Stimulated activated naive CD4-positive, alpha-beta T cell treated with Interleukin-2 at 50 U/mL for 16 hours (primary cell): Measurements from ENCODE around the gene ASCC1.
"Not testable (repeated sequence)": the region's sequence is repeated elsewhere in the genome, so short reads cannot be mapped to it uniquely, and the experiment has no call there.

Experiments used
- DNase-seq: peaks from one replicate; lab custom pipeline; 2025; lab: John Stamatoyannopoulos, UW

The ASCC1 gene

DNA sequence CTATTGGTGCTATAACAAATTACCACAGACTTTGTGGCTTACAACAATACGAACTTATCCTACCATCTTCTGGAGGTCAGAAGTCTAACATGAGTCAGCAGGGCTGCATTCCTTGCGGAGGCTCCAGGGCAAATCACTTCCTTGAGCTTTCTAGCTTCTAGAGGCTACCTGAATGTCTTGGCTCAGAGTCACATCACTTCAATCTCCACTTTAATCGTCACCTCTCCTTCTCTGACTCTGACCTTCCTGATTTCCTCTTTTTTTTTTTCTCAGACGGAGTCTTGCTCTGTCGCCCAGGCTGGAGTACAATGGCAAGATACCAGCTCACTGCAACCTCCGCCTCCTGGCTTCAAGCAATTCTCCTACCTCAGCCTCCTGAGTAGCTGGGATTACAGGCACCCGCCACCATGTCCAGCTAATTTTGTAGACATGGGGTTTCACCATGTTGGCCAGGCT, 44.9 kb downstream of the ASCC1 start:
- no peak for DNase-seq

DNA sequence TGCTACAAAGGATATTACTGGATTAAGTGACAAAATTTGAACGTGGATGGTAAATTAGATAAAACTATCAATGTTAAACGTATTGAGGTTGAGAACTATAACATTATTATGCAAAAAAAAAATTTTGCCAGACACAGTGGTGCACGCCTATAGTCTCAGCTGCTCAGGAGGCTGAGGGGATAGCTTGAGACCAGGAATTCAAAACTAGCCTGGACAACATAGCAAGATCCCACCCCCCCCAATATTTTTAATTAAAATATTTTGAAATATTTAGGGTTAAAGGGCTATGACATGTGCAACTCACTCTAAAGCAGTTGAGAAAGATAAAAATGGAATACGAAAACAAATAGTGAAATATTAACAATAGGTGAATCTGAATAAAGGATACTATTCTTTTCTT, 45.3 kb downstream of the ASCC1 start:
- no peak for DNase-seq

DNA sequence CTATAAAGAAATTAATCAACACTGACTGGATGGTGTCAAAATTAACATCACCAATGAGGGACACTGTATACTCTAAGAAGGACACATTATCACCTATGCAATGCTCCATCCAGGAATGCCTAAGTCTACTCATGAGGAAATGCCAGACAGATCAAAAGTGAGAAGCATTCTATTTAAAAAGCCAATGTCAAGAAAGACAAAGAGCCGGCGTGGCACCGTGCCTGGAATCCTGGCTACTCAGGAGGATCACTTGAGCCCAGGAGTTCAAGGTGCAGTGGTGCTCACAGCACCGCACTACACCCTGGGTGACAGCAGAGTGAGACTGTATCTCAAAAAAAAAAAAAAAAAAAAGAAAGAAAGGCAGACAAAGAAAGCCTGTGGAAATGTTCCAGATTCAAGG, 45.8 kb downstream of the ASCC1 start:
- no peak for DNase-seq

- no peak for DNase-seq
These were observed 49.0 kb downstream of the ASCC1 start for GRCh38 chr10:72167118-72167517.

- no peak for DNase-seq
These were observed 51.5 kb downstream of the ASCC1 start for GRCh38 chr10:72164617-72165016.

DNA sequence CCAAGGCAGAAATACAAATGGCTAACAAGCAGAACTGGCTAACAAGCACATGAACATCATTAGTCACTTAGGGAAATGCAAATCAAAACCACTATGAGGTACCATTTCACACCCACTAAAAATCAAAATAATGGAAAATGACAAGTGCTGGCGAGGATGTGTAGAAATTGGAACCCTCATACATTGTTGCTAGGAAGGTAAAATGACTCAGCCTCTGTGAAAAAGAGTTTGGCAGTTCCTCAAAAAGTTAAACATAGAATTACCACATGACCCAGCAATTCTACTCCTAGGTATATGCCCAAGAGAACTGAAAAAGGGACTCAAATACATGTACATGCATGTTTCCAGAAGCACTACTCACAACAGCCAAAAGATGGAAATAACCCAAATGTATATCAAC, 53.1 kb downstream of the ASCC1 start:
- DNase-seq, result no peak

DNA sequence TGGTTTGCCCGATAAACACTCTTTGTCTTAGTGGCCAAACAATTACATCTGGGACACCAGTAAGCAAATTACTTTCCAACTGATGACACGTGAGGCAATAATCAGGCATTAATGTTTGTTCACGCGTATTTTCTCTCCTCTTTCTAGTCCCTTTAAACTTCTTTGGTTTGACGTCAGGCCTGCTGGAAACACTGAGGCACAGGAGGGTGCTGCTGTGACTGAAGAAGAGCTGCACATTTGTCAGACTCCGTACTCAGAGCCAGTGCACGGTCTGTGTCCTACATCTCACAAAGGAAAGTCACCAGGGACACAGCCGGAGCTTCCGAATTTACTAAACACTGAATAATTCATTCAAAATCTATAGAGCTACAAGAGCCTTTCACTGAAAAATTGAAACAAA, 57.9 kb downstream of the ASCC1 start:
- no peak for DNase-seq

DNA sequence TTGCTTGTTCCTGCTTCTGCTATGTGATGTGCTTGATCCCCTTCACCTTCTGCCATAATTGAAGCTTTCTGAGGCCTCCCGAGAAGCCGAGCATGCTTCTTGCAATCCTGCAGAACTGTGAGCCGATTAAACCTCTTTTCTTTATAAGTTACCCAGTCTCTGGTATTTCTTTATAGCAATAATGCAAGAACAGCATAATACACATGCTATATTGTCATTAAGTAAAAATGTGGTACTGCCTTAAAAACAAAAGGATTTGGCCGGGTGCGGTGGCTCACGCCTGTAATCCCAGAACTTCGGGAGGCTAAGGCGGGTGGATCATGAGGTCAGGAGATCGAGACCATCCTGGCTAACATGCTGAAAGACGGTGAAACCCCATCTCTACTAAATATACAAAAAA, 59.9 kb downstream of the ASCC1 start:
- DNase-seq, result no peak

GRCh38 chr10:72152286-72152685, 63.8 kb downstream of the ASCC1 start:
- DNase-seq, result no peak

DNA sequence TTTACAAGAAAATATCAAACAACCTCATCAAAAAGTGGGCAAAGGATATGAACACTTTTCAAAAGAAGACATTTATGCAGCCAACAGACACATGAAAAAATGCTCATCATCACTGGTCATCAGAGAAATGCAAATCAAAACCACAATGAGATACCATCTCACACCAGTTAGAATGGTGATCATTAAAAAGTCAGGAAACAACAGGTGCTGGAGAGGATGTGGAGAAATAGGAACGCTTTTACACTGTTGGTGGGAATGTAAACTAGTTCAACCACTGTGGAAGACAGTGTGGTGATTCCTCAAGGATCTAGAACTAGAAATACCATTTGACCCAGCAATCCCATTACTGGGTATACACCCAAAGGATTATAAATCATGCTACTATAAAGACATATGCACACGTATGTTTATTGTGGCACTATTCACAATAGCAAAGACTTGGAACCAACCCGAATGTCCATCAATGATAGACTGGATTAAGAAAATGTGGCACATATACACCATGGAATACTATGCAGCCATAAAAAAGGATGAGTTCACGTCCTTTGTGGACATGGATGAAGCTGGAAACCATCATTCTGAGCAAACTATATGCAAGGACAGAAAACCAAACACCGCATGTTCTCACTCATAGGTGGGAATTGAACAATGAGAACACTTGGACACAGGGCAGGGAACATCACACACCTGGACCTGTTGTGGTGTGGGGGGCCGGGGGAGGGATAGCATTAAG, 65.2 kb downstream of the ASCC1 start:
- not testable (repeated sequence) for DNase-seq

DNA sequence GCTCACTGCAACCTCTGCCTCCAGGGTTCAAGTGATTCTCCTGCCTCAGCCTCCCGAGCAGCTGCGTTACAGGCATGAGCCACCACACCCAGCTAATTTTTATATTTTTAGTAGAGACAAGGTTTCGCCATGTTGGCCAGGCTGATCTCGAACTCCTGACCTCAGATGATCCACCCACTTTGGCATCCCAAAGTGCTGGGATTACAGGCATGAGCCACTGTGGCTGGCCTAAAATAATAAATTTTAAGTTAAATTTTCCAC, 68.8 kb downstream of the ASCC1 start:
- not testable (repeated sequence) for DNase-seq

DNA sequence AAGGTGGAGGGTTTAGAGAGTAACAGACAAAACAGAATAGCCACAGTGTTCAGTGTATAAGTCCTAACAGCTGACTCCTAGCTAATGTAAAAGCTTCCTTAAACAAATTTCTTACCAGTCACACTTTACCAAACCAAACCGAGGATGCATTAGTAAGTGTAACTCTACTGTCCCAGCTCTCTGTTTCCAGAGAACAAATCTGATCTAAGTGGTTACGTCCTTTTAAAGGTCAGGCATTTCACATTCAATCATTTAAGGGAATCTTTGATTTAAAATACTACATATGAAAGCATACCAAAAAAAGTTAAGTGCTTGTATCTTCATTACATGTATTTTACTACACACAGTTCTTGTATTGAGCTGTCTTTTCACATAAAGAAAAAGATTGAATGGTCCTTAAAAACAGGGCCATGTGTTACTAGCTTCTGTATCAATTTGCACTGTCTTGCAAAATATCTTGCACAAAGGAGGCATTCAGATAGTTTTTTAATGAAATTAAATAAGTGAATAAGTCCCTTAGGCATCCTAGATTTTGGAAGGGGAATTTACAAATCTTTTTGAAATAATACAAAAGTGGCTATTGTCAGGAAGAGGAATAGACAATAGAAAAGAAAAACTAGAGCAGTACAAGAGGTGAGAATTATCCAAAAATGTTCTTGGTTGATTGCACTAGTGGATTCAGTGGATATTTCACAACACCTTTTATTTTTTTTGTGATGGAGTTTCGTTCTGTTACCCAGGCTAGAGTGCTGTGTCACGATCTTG, 69.3 kb downstream of the ASCC1 start:
- no peak for DNase-seq

DNA sequence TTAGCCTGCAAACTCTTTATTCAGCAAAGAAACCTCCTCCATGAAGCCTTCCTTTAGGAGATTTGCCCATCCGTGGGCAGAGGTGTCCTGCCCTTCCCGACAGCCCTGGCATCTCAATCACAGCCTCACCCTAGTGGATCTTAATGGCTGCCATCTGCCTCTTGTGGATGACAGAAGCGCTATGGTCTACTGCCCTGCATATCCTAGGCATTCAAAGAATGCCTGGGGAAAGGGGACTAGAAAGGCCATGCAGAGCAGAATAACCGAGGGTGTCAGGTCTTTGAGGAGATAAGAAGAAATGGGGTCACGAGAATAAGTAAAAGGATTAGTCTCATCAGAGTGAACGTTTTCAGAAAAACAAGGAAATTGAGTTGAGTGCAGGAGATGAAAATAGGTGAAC, 70.0 kb downstream of the ASCC1 start:
- no peak for DNase-seq

DNA sequence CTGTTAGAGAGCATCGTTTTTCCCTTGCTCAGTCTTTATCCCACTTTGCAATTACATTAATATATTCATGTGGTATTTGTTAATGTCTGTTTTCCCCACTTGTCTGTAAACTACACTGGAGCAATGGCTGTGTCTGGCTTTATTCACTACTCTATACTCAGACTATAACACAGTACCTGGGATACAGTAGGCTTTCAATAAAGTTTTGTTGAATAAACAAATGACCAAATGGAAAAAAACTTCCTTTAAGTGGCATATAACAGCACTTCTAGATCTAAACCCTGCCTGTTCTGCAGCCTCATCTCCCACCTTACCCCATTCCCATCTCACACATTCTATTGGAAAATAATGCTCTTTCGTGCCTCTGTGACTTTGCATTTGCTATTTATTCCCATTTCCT, 70.4 kb downstream of the ASCC1 start:
- no peak for DNase-seq

DNA sequence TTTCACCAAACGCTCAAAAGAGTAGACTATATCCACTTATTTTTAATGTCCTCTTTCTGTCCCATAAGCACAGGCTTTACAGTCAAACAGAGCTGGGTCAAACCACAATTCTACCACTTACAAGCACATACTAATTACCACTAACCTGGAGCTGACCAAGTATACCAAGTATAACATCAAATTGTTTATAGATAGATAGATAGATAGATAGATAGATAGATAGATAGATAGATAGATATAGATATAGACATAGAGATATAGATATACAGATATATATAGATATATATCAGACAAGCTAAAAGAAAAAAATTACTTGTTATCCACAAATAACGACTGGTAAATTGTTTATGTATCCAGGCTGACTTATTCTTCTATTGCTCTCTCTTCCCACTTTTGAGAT, 75.2 kb downstream of the ASCC1 start:
- no peak for DNase-seq

GRCh38 chr10:72140174-72140573, 75.9 kb downstream of the ASCC1 start:
- DNase-seq, result no peak

DNA sequence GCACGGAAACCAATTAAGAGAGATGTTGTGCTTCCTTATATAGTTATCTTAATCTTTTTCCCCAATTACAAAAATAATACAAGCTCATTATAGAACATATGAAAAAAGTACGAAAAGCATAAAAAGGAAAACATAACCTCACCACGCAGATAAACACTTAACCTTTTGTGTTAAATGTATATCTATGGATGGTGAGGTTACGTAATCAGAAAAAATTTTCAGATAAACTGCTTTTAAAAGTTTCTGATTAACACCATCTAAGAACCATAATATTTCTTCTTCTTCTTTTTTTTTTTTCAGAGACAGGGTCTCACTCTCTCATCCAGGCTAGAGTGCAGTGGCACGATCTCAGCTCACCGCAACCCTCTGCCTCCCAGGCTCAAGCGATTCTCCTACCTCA, 78.5 kb downstream of the ASCC1 start:
- DNase-seq, result no peak

DNA sequence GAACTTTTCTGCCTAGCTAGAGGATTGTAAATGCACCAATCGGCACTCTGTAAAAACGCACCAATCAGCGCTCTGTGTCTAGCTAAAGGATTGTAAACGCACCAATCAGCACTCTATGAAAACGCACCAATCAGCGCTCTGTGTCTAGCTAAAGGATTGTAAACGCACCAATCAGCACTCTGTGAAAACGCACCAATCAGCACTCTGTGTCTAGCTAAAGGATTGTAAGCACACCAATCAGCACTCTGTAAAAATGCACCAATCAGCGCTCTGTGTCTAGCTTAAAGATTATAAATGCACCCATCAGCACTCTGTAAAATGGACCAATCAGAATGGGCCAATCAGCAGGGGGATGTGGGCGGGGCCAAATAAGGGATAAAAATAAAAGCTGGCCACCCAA, 79.9 kb downstream of the ASCC1 start:
- not testable (repeated sequence) for DNase-seq

DNA sequence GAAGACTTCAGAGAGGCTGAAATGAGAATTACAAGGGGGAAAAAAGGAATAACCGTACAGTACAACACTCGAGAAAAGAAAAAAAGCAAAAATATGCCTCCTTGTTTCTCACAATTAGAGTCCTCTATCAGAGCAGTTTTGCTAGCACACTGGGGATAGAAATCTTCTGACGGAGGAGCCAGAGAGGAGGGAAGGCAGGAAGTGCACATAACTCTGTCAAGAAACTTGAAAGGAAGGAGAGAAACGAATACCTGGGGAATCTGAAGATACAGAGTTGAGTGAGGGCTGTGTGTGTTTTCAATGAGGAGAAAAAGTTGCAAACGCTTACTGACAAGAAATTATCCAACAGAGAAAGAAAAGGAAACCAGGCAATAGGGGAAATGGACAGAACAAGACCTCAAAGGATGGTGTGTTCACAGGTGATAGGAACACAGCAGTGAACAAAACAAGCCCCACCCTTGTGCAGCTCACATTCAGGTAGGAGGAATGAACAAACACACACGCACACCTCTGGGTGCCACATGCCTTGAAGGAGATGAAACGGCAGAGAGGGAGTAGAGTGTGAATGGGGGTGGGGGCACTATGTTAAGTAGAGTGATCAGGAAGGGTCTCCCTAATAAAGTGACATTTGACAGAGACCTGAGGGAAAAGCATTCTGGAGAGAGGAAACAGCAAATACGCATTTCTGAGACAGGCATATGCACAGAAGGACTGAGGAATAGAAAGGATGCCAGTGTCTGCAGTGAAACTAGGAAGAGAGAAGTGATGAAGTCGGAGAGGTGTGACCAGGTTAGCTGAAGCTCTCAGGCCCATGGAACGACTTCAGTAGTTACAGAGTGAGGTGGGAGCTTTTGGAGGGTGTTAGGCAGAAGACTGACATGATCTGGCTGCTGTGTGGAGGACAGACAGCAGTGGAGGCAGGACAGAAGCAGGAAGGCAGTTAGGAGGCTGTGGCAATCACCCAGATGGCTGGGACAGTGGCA, 81.0 kb downstream of the ASCC1 start:
- DNase-seq, result no peak

DNA sequence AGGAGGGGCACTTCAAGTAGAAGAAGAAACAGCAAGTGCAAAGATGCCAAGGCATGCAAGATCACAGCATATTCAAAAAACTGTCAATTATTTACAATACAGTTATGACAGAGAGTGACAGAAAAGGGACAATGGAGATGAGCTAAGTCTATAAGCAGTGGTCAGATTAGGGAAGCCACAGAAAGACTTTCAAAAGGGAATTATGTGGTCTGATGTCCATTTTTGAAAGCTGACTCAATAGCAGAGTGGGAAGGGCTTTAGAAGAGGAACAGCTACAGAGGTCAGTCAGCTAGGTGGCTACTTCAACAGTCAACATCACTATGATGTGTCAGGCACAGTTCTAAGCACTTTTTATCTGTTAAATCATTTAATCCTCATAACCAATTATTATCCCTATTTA, 82.6 kb downstream of the ASCC1 start:
- DNase-seq, result no peak

- no peak for DNase-seq
These were observed 83.2 kb downstream of the ASCC1 start for GRCh38 chr10:72132854-72133253.

- DNase-seq, result no peak
These were observed 88.5 kb downstream of the ASCC1 start for GRCh38 chr10:72127571-72127970.

GRCh38 chr10:72126872-72127232, 89.2 kb downstream of the ASCC1 start:
- DNase-seq, result no peak
